IMR-90 (cell line): Measurements from ENCODE around the gene DNAJC30. TPM values are rescaled to one million over a fixed set of nuclear protein-coding genes. Genes with fewer than 3 reads are reported as not detected.

Experiments used
- ATAC-seq: fragments of 200-7000 bp; cut with Tn5 transposase; 2 replicates; pipeline ENCODE4 v1.9.1; 2020; ENCODE audit warnings: low read depth, mild to moderate bottlenecking, moderate library complexity
- BruUV-seq: library from RNA; stranded (reverse); fragments of 400-500 nt; replicated peaks from 2 replicates; lab custom pipeline; 2021; lab: Mats Ljungman, UMichigan
- CTCF ChIA-PET: fragments of 300-600 bp; formaldehyde crosslinking; extraction: SDS; loops from one replicate; lab custom pipeline; 2021; ENCODE audit warnings: antibody characterized with exemption; lab: Yijun Ruan, JAX
- POLR2A ChIA-PET: fragments of 300-600 bp; sonication (Branson Sonifier 250); formaldehyde crosslinking; loops from one replicate; lab custom pipeline; 2022; ENCODE audit warnings: antibody characterized with exemption; ENCODE audit not compliant: unreplicated experiment; lab: Charles Lee
- DNase-seq: peaks from one replicate; pipeline ENCODE4 v3.0.0; 2013
- H2AFZ ChIP-seq: replicated peaks from 2 replicates; pipeline ENCODE3; 2013; ENCODE audit warnings: low read length, mild to moderate bottlenecking; ENCODE audit not compliant: poor library complexity
- H2AK5ac ChIP-seq: 2 replicates; pipeline ENCODE4 v1.6.1; 2013; ENCODE audit warnings: low read depth, low read length, inconsistent platforms
- H2AK9ac ChIP-seq: replicated peaks from 2 replicates; pipeline ENCODE3; 2013; ENCODE audit warnings: mild to moderate bottlenecking, low read depth, low read length, moderate library complexity; ENCODE audit not compliant: poor library complexity
- H2BK120ac ChIP-seq: 2 replicates; pipeline ENCODE4 v1.6.1; 2013; ENCODE audit warnings: low read depth, low read length, inconsistent platforms
- H2BK15ac ChIP-seq: 3 replicates; pipeline ENCODE4 v1.6.1; 2013; ENCODE audit warnings: low read depth, low read length, inconsistent platforms
- H2BK20ac ChIP-seq: 2 replicates; pipeline ENCODE4 v1.6.1; 2013; ENCODE audit warnings: low read depth, mild to moderate bottlenecking, inconsistent platforms, low read length, moderate library complexity
- H2BK5ac ChIP-seq: 2 replicates; pipeline ENCODE4 v1.6.1; 2013; ENCODE audit warnings: mild to moderate bottlenecking, low read depth, low read length, inconsistent platforms; ENCODE audit not compliant: poor library complexity, severe bottlenecking
- H3K14ac ChIP-seq: replicated peaks from 2 replicates; pipeline ENCODE4 v1.6.1; 2013; ENCODE audit warnings: low read depth, low read length, inconsistent platforms
- H3K18ac ChIP-seq: 2 replicates; pipeline ENCODE4 v1.6.1; 2013; ENCODE audit warnings: low read depth, low read length, control low read depth
- H3K23ac ChIP-seq: 2 replicates; pipeline ENCODE4 v1.6.1; 2013; ENCODE audit warnings: low read depth, low read length, inconsistent platforms
- H3K27ac ChIP-seq: 2 replicates; pipeline ENCODE4 v1.5.1; 2013; ENCODE audit warnings: mild to moderate bottlenecking, control low read depth, low read length; ENCODE audit not compliant: insufficient read depth
- H3K27me3 ChIP-seq: 2 replicates; pipeline ENCODE4 v1.6.1; 2013; ENCODE audit warnings: low read length; ENCODE audit not compliant: control insufficient read depth, insufficient read depth
- H3K36me3 ChIP-seq: 2 replicates; pipeline ENCODE4 v1.6.1; 2013; ENCODE audit warnings: low read length, mixed read lengths; ENCODE audit not compliant: control insufficient read depth, insufficient read depth
- H3K4ac ChIP-seq: 2 replicates; pipeline ENCODE4 v1.6.1; 2013; ENCODE audit warnings: low read depth, low read length, inconsistent platforms
- H3K4me1 ChIP-seq: 2 replicates; pipeline ENCODE4 v1.6.1; 2013; ENCODE audit warnings: low read length, mixed read lengths; ENCODE audit not compliant: control insufficient read depth, insufficient read depth
- H3K4me2 ChIP-seq: 2 replicates; pipeline ENCODE4 v1.6.1; 2013; ENCODE audit warnings: low read depth, mild to moderate bottlenecking, control low read depth, low read length, moderate library complexity
- H3K4me3 ChIP-seq: 2 replicates; pipeline ENCODE4 v1.5.1; 2013; ENCODE audit warnings: low read depth, mild to moderate bottlenecking, control low read depth, low read length, moderate library complexity; ENCODE audit not compliant: insufficient read depth
- H3K56ac ChIP-seq: 2 replicates; pipeline ENCODE4 v1.6.1; 2013; ENCODE audit warnings: low read length, inconsistent platforms; ENCODE audit not compliant: insufficient read depth; ENCODE audit errors: extremely low read depth
- H3K79me1 ChIP-seq, 2 experiments: 2 replicates each; pipeline ENCODE4 v1.6.1; 2013; ENCODE audit warnings: low read length in 2 of 2, inconsistent platforms in 1 of 2, low read depth in 1 of 2
- H3K9ac ChIP-seq: 2 replicates; pipeline ENCODE4 v1.6.1; 2013; ENCODE audit warnings: low read depth, low read length, control low read depth
- H3K9me1 ChIP-seq: 2 replicates; pipeline ENCODE4 v1.6.1; 2013; ENCODE audit warnings: low read length, inconsistent platforms; ENCODE audit not compliant: insufficient read depth
- H3K9me3 ChIP-seq: 2 replicates; pipeline ENCODE4 v1.6.1; 2013; ENCODE audit warnings: low read length; ENCODE audit not compliant: control insufficient read depth, insufficient read depth
- H4K20me1 ChIP-seq: 2 replicates; pipeline ENCODE4 v1.6.1; 2013; ENCODE audit warnings: low read length, inconsistent platforms; ENCODE audit not compliant: insufficient read depth
- H4K5ac ChIP-seq: 2 replicates; pipeline ENCODE4 v1.6.1; 2013; ENCODE audit warnings: mild to moderate bottlenecking, low read depth, low read length, control low read depth
- H4K8ac ChIP-seq, 2 experiments: 2 replicates each; pipeline ENCODE4 v1.6.1; 2013; ENCODE audit warnings: low read depth in 2 of 2, low read length in 2 of 2, control low read depth in 1 of 2, inconsistent platforms in 1 of 2
- H4K91ac ChIP-seq: 2 replicates; pipeline ENCODE4 v1.6.1; 2013; ENCODE audit warnings: low read depth, low read length, inconsistent platforms; ENCODE audit not compliant: insufficient read depth
- BHLHE40 ChIP-seq: fragments of 150-350 bp; IDR thresholded peaks from 2 replicates; pipeline ENCODE4 v1.6.1; 2016; ENCODE audit warnings: mild to moderate bottlenecking, low read depth, low read length
- CEBPB ChIP-seq: IDR thresholded peaks from 2 replicates; pipeline ENCODE4 v1.6.1; 2012; ENCODE audit warnings: low read depth, low read length, improper control_type of control experiment
- CHD1 ChIP-seq: IDR thresholded peaks from 2 replicates; pipeline ENCODE4 v1.6.1; 2012; ENCODE audit warnings: low read depth, low read length, improper control_type of control experiment
- CTCF ChIP-seq: conservative IDR thresholded peaks from 2 replicates; pipeline ENCODE4 v1.5.1; 2012; ENCODE audit warnings: mild to moderate bottlenecking, low read depth, low read length, improper control_type of control experiment
- FOS ChIP-seq: fragments of 150-350 bp; IDR thresholded peaks from 2 replicates; pipeline ENCODE4 v1.6.1; 2016; ENCODE audit warnings: low read depth, low read length
- MAFK ChIP-seq: IDR thresholded peaks from 2 replicates; pipeline ENCODE4 v1.6.1; 2012; ENCODE audit warnings: low read depth, low read length, improper control_type of control experiment
- MAZ ChIP-seq: IDR thresholded peaks from 2 replicates; pipeline ENCODE4 v1.6.1; 2012; ENCODE audit warnings: low read depth, mild to moderate bottlenecking, low read length, improper control_type of control experiment, moderate library complexity, borderline replicate concordance
- MXI1 ChIP-seq: IDR thresholded peaks from 2 replicates; pipeline ENCODE4 v1.6.1; 2012; ENCODE audit warnings: low read depth, mild to moderate bottlenecking, low read length, moderate library complexity, borderline replicate concordance
- NFE2L2 ChIP-seq: fragments of 150-350 bp; IDR thresholded peaks from 2 replicates; pipeline ENCODE4 v1.6.1; 2016; ENCODE audit warnings: low read depth, mild to moderate bottlenecking, low read length
- POLR2A ChIP-seq: IDR thresholded peaks from 2 replicates; pipeline ENCODE4 v1.6.1; 2012; ENCODE audit warnings: mild to moderate bottlenecking, low read depth, low read length
- RAD21 ChIP-seq: IDR thresholded peaks from 2 replicates; pipeline ENCODE4 v1.6.1; 2012; ENCODE audit warnings: low read length, improper control_type of control experiment
- RCOR1 ChIP-seq: IDR thresholded peaks from 2 replicates; pipeline ENCODE4 v1.6.1; 2012; ENCODE audit warnings: mild to moderate bottlenecking, low read length, improper control_type of control experiment; ENCODE audit not compliant: insufficient replicate concordance
- RFX5 ChIP-seq: IDR thresholded peaks from 2 replicates; pipeline ENCODE4 v1.8.0; 2012; ENCODE audit warnings: low read depth, mild to moderate bottlenecking, low read length, moderate library complexity
- SMC3 ChIP-seq: fragments of 150-350 bp; IDR thresholded peaks from 2 replicates; pipeline ENCODE4 v1.6.1; 2016; ENCODE audit warnings: low read depth, mild to moderate bottlenecking, antibody characterized with exemption, low read length, moderate library complexity
- USF2 ChIP-seq: fragments of 150-350 bp; IDR thresholded peaks from 2 replicates; pipeline ENCODE4 v1.6.1; 2017; ENCODE audit warnings: mild to moderate bottlenecking, antibody characterized with exemption, low read length, low read depth
- WGBS, 2 experiments: methylation state at CpG; one replicate each; pipeline versions ENCODE4 v1.1.5 to v1.1.7; 2013; ENCODE audit warnings: missing lambda C conversion rate in 2 of 2; ENCODE audit not compliant: insufficient read length in 1 of 2; ENCODE audit errors: extremely low coverage in 2 of 2; 5-methylcytosine and 5-hydroxymethylcytosine counted together
- dilution Hi-C: fragments of 300-500 bp; cut with HindIII; formaldehyde crosslinking; loops from one replicate; pipeline ENCODE4 v1.14.3; 2018; ENCODE audit warnings: low sequenced_read_pairs; ENCODE audit not compliant: unreplicated experiment
- in situ Hi-C: fragments of 300-500 bp; cut with MboI; formaldehyde crosslinking; loops from 3 replicates; pipeline ENCODE4 v1.14.3; 2019; ENCODE audit warnings: low sequenced_read_pairs, inconsistent platforms, mixed read lengths
- intact Hi-C: fragments of 100-400 bp; cut with micrococcal nuclease; formaldehyde crosslinking; loops from 2 replicates; pipeline ENCODE4 v1.10.0; 2022
- polyA plus RNA-seq, 3 experiments: library from polyadenylated mRNA; depleted of rRNA; stranded (reverse); fragments of >200 nt; gene quantifications; 2 replicates each; pipeline ENCODE4 v1.2.3, GENCODE V29; 2012; ENCODE audit warnings: low replicate concordance in 1 of 3
- total RNA-seq: library from RNA; depleted of rRNA; stranded (reverse); fragments of >200 nt; gene quantifications from 2 replicates; pipeline ENCODE4 v1.2.3, GENCODE V29; 2012

DNAJC30 gene
- total and polyA plus RNA-seq, 2 of the 4 experiments (the other 2 are of a cell fraction), result 1.6 to 9.0 TPM

GRCh38 chr7:73667344-73668102 lies 15.7 kb downstream of the DNAJC30 start, which contains the start of gene VPS37D:
Gene VPS37D, plus strand, starts transcription at chr7:73667831. Its CDS starts 128 bp downstream, at chr7:73667959.
- peak within 1 kb of the TSS; percentile 73; the same call in 1 of the 2 replicates for H3K14ac ChIP-seq
- dilution Hi-C loops (no loop called here), intact Hi-C loops (loop anchor here (2.0 to 5.0 kb wide), 4 partner anchors 40 to 145 kb away; partner anchors contain the start of genes BAZ1B and STX1A), in situ Hi-C loops (no loop called here)
- no peak within 1 kb of the TSS for H3K56ac ChIP-seq
- H2BK20ac ChIP-seq, result no peak within 1 kb of the TSS
- TF ChIP-seq RAD21, result peak; percentile 66
- no peak for TF ChIP-seq POLR2A
- no peak for TF ChIP-seq FOS
- peak; percentile 93 for TF ChIP-seq MAZ
- no peak for TF ChIP-seq USF2
- peak; percentile 98 for TF ChIP-seq CTCF
- no peak for TF ChIP-seq NFE2L2
- TF ChIP-seq BHLHE40, result no peak; the same call in 1 of the 2 replicates
- TF ChIP-seq RFX5, result no peak
- TF ChIP-seq MXI1, result peak; percentile 33; the same call in 1 of the 2 replicates
- TF ChIP-seq CEBPB, result no peak
- TF ChIP-seq MAFK, result no peak
- TF ChIP-seq CHD1, result no peak
- TF ChIP-seq RCOR1, result peak; percentile 92
- peak; percentile 69 for TF ChIP-seq SMC3
- H3K18ac ChIP-seq, result no peak within 1 kb of the TSS; the same call in 1 of the 2 replicates
- H2BK5ac ChIP-seq, result no peak within 1 kb of the TSS
- peak within 1 kb of the TSS in 1 of 2 experiments; percentile 36; a peak in 2 of 4 replicates for H4K8ac ChIP-seq
- 1% methylated on average over 36 of the region's 79 CpGs; no CpG with 5 or more reads in 1 of the 2 experiments for WGBS, 2 experiments
- H2AK5ac ChIP-seq, result no peak within 1 kb of the TSS
- peak within 1 kb of the TSS; percentile 95 for H2AFZ ChIP-seq
- no peaks in the 10 kb centered on the region; the same call in 1 of the 2 replicates for H3K4me1 ChIP-seq
- H2BK15ac ChIP-seq, result no peak within 1 kb of the TSS
- peak within 1 kb of the TSS; percentile 84 for H3K9ac ChIP-seq
- H3K36me3 ChIP-seq, result peaks cover 8% of the 10 kb centered on the region; the same call in 1 of the 2 replicates
- peaks cover 3% of the 10 kb centered on the region for H3K27me3 ChIP-seq
- ATAC-seq (peak; percentile 96), DNase-seq (peak; percentile 80)
- ChIA-PET CTCF (interaction anchor here (0.6 to 0.7 kb wide), 5 partner anchors 34 to 187 kb away, joined by 3 read pairs; no protein-coding TSS in a partner anchor), POLR2A (no interaction called here)
- H4K91ac ChIP-seq, result no peak within 1 kb of the TSS
- H3K9me1 ChIP-seq, result 0 out of 2 replicates have a peak, but pooled peaks cover 2% of the 10 kb centered on the region
- H3K4me3 ChIP-seq, result peak within 1 kb of the TSS; percentile 84
- peak within 1 kb of the TSS; percentile 91 for H2AK9ac ChIP-seq
- H3K27ac ChIP-seq, result peak within 1 kb of the TSS; percentile 14
- no TSS peak for BruUV-seq
- H3K4ac ChIP-seq, result 0 out of 2 replicates have a peak within 1 kb of the TSS, but pooled peaks have one; percentile 24
- peak within 1 kb of the TSS; percentile 82 for H3K4me2 ChIP-seq
- H3K23ac ChIP-seq, result peak within 1 kb of the TSS; percentile 74; the same call in 1 of the 2 replicates
- no peak within 1 kb of the TSS for H2BK120ac ChIP-seq
- H4K20me1 ChIP-seq, result no peaks in the 10 kb centered on the region
- peaks cover 2% of the 10 kb centered on the region; the same call in 1 of the 2 replicates for H3K9me3 ChIP-seq
- H3K79me1 ChIP-seq, result peaks cover 0 to 9% of the 10 kb centered on the region in 2 experiments; a peak in 1 of 4 replicates
- H4K5ac ChIP-seq, result 0 out of 2 replicates have a peak within 1 kb of the TSS, but pooled peaks have one; percentile 35
